ENCODE results near the gene ZNF582.

ZNF582 gene

GRCh38 chr19:56393119-56394012 is at the start of gene ZNF582:
Gene ZNF582, minus strand, starts transcription at chr19:56393534. Its CDS starts 1,782 bp downstream, at chr19:56391752.
- DNase-seq (ENCODE audit: low read depth) = peak; percentile 94

GRCh38 chr19:56441206-56441792 is 48.0 kb upstream of the ZNF582 start:
- DNase-seq (ENCODE audit: low read depth) = no peak

GRCh38 chr19:56423985-56424353 is 30.6 kb upstream of the ZNF582 start:
- DNase-seq (ENCODE audit: low read depth) = peak; percentile 3

- peak; percentile 3 for DNase-seq (ENCODE audit: low read depth)
Measured at GRCh38 chr19:56423276-56423984, 30.1 kb upstream of the ZNF582 start.

GRCh38 chr19:56405062-56405461 is 11.7 kb upstream of the ZNF582 start:
- DNase-seq (ENCODE audit: low read depth) = no peak

- peak; percentile 20 for DNase-seq (ENCODE audit: low read depth)
Measured at GRCh38 chr19:56404705-56405056, 11.3 kb upstream of the ZNF582 start.

- peak; percentile 94 for DNase-seq (ENCODE audit: low read depth)
Measured at GRCh38 chr19:56403764-56404704, 10.7 kb upstream of the ZNF582 start, which contains the start of gene ZNF583. Gene ZNF583, plus strand, starts transcription at chr19:56404332. Its CDS starts 2,783 bp downstream, at chr19:56407115.

- peak; percentile 20 for DNase-seq (ENCODE audit: low read depth)
Measured at GRCh38 chr19:56403261-56403660, 9.9 kb upstream of the ZNF582 start.

- DNase-seq (ENCODE audit: low read depth) = peak; percentile 3
Measured at GRCh38 chr19:56400485-56400884, 7.2 kb upstream of the ZNF582 start.

GRCh38 chr19:56398809-56399208 is 5.5 kb upstream of the ZNF582 start:
- no peak for DNase-seq (ENCODE audit: low read depth)

GRCh38 chr19:56383826-56384605 is 9.3 kb downstream of the ZNF582 start:
- DNase-seq (ENCODE audit: low read depth) = peak; percentile 82

GRCh38 chr19:56377105-56377924 is 16.0 kb downstream of the ZNF582 start:
- DNase-seq (ENCODE audit: low read depth) = peak; percentile 48

GRCh38 chr19:56372281-56372680 is 21.1 kb downstream of the ZNF582 start:
- DNase-seq (ENCODE audit: low read depth) = no peak

- DNase-seq (ENCODE audit: low read depth) = no peak
Measured at GRCh38 chr19:56369886-56370676, 23.3 kb downstream of the ZNF582 start.

GRCh38 chr19:56367829-56368711 is 25.3 kb downstream of the ZNF582 start:
- DNase-seq (ENCODE audit: low read depth) = peak; percentile 89

- no peak for DNase-seq (ENCODE audit: low read depth)
Measured at GRCh38 chr19:56360841-56361240, 32.5 kb downstream of the ZNF582 start.

GRCh38 chr19:56356944-56357343 is 36.4 kb downstream of the ZNF582 start:
- no peak for DNase-seq (ENCODE audit: low read depth)

GRCh38 chr19:56355517-56355916 is 37.8 kb downstream of the ZNF582 start:
- no peak for DNase-seq (ENCODE audit: low read depth)
